Spinal cord (tissue), 10 donors: Measurements from ENCODE around the gene MICAL2. TPM values are rescaled to one million over a fixed set of nuclear protein-coding genes. Genes with fewer than 3 reads are reported as not detected.
"Not testable (repeated sequence)": the region's sequence is repeated elsewhere in the genome, so short reads cannot be mapped to it uniquely, and the experiment has no call there.

Experiments
- DNase-seq, 6 donors: peaks; one replicate each; pipeline versions ENCODE4 v3.0.0 to v3.0.0-alpha.2; 2013 to 2015; ENCODE audit warnings: low spot score in 6 of 6, low read depth in 4 of 6
- H3K27ac ChIP-seq: one replicate; pipeline ENCODE4 v1.5.1; 2013; ENCODE audit warnings: low read depth, low read length, control low read depth
- H3K27me3 ChIP-seq: one replicate; pipeline ENCODE4 v1.6.1; 2013; ENCODE audit warnings: low read length; ENCODE audit not compliant: control insufficient read depth, insufficient read depth
- H3K36me3 ChIP-seq: one replicate; pipeline ENCODE4 v1.6.1; 2013; ENCODE audit warnings: low read length; ENCODE audit not compliant: control insufficient read depth, insufficient read depth
- H3K4me1 ChIP-seq: one replicate; pipeline ENCODE4 v1.6.1; 2013; ENCODE audit warnings: low read length; ENCODE audit not compliant: control insufficient read depth, insufficient read depth
- H3K4me3 ChIP-seq: one replicate; pipeline ENCODE4 v1.5.1; 2013; ENCODE audit warnings: low read depth, low read length, control low read depth
- H3K9me3 ChIP-seq: one replicate; pipeline ENCODE4 v1.6.1; 2013; ENCODE audit warnings: low read length; ENCODE audit not compliant: control insufficient read depth, insufficient read depth
- WGBS: methylation state at CpG from one replicate; pipeline ENCODE4 v1.1.5; 2013; ENCODE audit warnings: missing lambda C conversion rate; ENCODE audit not compliant: insufficient coverage; 5-methylcytosine and 5-hydroxymethylcytosine counted together
- polyA plus RNA-seq, 2 donors: library from polyadenylated mRNA; unstranded; fragments of 120-200 nt; gene quantifications; one replicate each; pipeline ENCODE4 v1.2.1, GENCODE V29; 2013; ENCODE audit not compliant: insufficient read length in 2 of 2
- total RNA-seq, 2 donors: library from RNA; depleted of rRNA in 1 of 2; stranded (reverse); fragments of 120-200 nt in 1 of 2; fragments of >200 nt in 1 of 2; gene quantifications; one replicate each; pipeline versions ENCODE4 v1.2.3 to v1.2.4, GENCODE V29; 2013 to 2014
- donor health status: healthy.

The MICAL2 gene
- total and polyA plus RNA-seq, 4 donors, result 15.8 to 57.0 (median 23.2) TPM

GRCh38 chr11:12139144-12139881, 28.9 kb downstream of the MICAL2 start:
- Histone ChIP-seq H3K36me3 (peaks cover 4% of the 10 kb centered on the region), H3K9me3 (no peaks in the 10 kb centered on the region), H3K4me1 (peaks cover 19% of the 10 kb centered on the region), H3K27ac (no peak overlapping the region), H3K4me3 (no peak overlapping the region), H3K27me3 (no peaks in the 10 kb centered on the region)
- peak in 1 of 6 donors; percentile 49 for DNase-seq
- 49% methylated on average over 9 of the region's 12 CpGs for WGBS

- Histone ChIP-seq H3K27ac (no peak overlapping the region), H3K4me1 (peaks cover 19% of the 10 kb centered on the region), H3K4me3 (no peak overlapping the region), H3K27me3 (no peaks in the 10 kb centered on the region), H3K36me3 (peaks cover 4% of the 10 kb centered on the region), H3K9me3 (no peaks in the 10 kb centered on the region)
- WGBS, result 88% methylated on average over 2 of the region's 3 CpGs
- DNase-seq, result no peak
Measured at GRCh38 chr11:12140186-12140793, 29.9 kb downstream of the MICAL2 start.

- DNase-seq, result no peak
- Histone ChIP-seq H3K4me1 (peaks cover 19% of the 10 kb centered on the region), H3K36me3 (peaks cover 4% of the 10 kb centered on the region), H3K9me3 (no peaks in the 10 kb centered on the region), H3K4me3 (no peak overlapping the region), H3K27me3 (no peaks in the 10 kb centered on the region), H3K27ac (no peak overlapping the region)
- 100% methylated on average over 1 of the region's 1 CpG for WGBS
Measured at GRCh38 chr11:12141283-12141682, 30.9 kb downstream of the MICAL2 start.

DNA sequence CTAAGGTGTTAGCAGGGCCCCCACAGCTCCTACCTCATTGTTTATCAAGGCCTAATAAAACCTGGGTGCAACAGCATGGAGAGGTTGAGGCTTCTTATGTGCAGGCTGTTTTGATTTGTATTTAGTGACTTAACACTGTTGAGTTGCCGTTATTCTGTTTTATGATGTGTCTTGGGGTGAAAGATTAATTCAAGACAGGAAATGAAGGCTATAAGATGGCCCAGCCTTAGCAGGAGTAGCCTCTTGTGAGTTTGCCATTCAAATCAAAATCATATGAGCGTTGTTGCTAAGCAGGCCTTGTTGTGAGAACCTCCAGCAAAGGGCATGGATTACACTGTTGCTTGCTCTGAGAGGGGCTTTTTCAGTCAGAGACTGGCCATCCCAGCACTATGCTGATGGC, 31.8 kb downstream of the MICAL2 start:
- WGBS, result 81% methylated on average over 2 of the region's 2 CpGs
- H3K4me1 ChIP-seq, result peaks cover 13% of the 10 kb centered on the region
- H3K27ac ChIP-seq, result no peak overlapping the region
- peak in 1 of 6 donors; percentile 51 for DNase-seq
- H3K4me3 ChIP-seq, result no peak overlapping the region
- H3K27me3 ChIP-seq, result no peaks in the 10 kb centered on the region
- H3K9me3 ChIP-seq, result no peaks in the 10 kb centered on the region
- peaks cover 4% of the 10 kb centered on the region for H3K36me3 ChIP-seq

GRCh38 chr11:12142909-12143308, 32.5 kb downstream of the MICAL2 start:
- H3K4me1 ChIP-seq, result peaks cover 11% of the 10 kb centered on the region
- no peak overlapping the region for H3K4me3 ChIP-seq
- H3K36me3 ChIP-seq, result peaks cover 4% of the 10 kb centered on the region
- DNase-seq, result no peak
- no peaks in the 10 kb centered on the region for H3K27me3 ChIP-seq
- WGBS, result 82% methylated on average over 3 of the region's 3 CpGs
- H3K27ac ChIP-seq, result no peak overlapping the region
- no peaks in the 10 kb centered on the region for H3K9me3 ChIP-seq

DNA sequence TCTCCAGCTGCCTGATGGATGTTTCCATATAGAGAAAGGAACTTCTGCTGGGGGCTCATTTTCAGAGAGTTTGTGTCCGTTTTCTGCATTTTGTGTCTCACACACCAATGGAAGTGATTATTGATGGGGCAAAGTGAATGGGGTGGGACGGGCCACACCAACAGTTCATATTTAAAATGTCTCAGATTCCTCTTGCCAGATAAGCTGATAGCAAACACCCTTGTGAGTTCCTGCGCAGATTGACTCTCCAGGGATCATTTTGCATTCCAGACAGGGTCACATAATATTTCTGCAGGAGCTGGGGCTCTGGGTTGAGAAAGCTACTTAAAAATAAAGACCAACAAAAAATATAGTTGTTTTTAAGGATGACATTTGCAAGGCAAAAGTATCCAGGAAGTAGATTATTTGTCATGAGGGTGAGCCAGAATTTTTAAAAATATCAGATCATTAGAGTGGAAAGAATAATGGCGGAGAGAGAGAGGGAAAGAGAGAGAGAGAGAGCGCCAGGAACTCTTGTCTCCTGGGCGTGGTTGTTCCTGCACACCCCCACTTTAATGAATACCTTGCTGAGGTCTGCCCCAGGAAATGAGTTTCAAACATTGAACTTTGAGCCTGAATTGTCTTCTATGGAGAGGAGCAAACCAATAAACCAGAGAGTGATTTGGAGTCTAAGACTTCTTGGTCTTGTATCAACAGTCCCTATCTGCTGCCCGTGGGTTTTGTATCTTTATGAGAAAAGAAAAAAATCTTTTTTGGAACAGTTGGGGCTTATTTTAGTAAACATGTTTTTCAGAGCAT, 33.3 kb downstream of the MICAL2 start:
- no peak overlapping the region for H3K27ac ChIP-seq
- H3K4me3 ChIP-seq, result no peak overlapping the region
- DNase-seq, result no peak
- peaks cover 4% of the 10 kb centered on the region for H3K36me3 ChIP-seq
- H3K4me1 ChIP-seq, result peaks cover 11% of the 10 kb centered on the region
- WGBS, result no CpG with 5 or more reads among the region's 7 CpGs
- no peaks in the 10 kb centered on the region for H3K27me3 ChIP-seq
- no peaks in the 10 kb centered on the region for H3K9me3 ChIP-seq

- no peaks in the 10 kb centered on the region for H3K27me3 ChIP-seq
- peaks cover 4% of the 10 kb centered on the region for H3K4me1 ChIP-seq
- H3K36me3 ChIP-seq, result no peaks in the 10 kb centered on the region
- no peak overlapping the region for H3K4me3 ChIP-seq
- WGBS, result 74% methylated on average over 11 of the region's 11 CpGs
- H3K27ac ChIP-seq, result no peak overlapping the region
- no peak for DNase-seq
- no peaks in the 10 kb centered on the region for H3K9me3 ChIP-seq
Measured at GRCh38 chr11:12144330-12145174, 34.2 kb downstream of the MICAL2 start.

DNA sequence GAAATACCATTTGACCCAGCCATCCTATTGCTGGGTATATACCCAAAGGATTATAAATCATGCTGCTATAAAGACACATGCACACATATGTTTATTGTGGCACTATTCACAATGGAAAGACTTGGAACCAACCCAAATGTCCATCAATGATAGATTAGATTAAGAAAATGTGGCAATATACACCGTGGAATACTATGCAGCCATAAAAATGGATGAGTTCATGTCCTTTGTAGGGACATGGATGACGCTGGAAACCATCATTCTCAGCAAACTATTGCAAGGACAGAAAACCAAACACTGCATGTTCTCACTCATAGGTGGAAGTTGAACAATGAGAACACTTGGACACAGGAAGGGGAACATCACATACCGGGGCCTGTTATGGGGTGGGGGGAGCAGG, 36.3 kb downstream of the MICAL2 start:
- not testable (repeated sequence) for DNase-seq, H3K27me3 ChIP-seq, H3K9me3 ChIP-seq, H3K4me3 ChIP-seq, H3K4me1 ChIP-seq, H3K27ac ChIP-seq, H3K36me3 ChIP-seq
- WGBS, result no CpG with 5 or more reads among the region's 3 CpGs

DNA sequence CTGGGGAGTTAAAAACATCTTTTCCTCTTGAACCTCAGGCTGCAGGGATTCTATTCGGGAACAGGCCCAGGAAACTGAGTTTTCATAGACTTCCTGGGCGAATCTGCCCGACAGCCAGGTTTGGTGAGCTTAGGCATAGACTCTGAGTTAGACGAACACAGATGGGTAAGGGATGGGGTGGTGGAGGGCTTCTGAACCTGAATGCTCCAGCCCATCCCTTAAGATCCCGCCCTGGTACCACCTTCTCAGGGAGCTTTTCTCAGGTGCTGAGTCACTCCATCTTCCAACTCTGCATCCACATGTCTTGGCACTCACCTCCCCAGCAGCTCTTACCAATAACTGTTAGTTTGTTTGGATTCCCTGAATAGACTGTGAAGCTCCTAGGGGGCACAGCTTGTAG, 37.4 kb downstream of the MICAL2 start:
- no peaks in the 10 kb centered on the region for H3K4me1 ChIP-seq
- H3K9me3 ChIP-seq, result no peaks in the 10 kb centered on the region
- H3K36me3 ChIP-seq, result no peaks in the 10 kb centered on the region
- 81% methylated on average over 3 of the region's 5 CpGs for WGBS
- no peak overlapping the region for H3K27ac ChIP-seq
- no peak for DNase-seq
- no peaks in the 10 kb centered on the region for H3K27me3 ChIP-seq
- no peak overlapping the region for H3K4me3 ChIP-seq
